22Rv1 (cell line): Measurements from ENCODE around the gene WASL.

ENCODE experiments used
- H3K27ac ChIP-seq: fragments of 450-650 bp; 2 replicates; pipeline ENCODE4 v1.5.1; 2017
- ZFX ChIP-seq: fragments of 450-650 bp; IDR thresholded peaks from 2 replicates; pipeline ENCODE4 v1.6.1; 2017; ENCODE audit warnings: antibody characterized with exemption, borderline replicate concordance
- TF ChIP-seq, protein P1 (sequence below): fragments of 450-650 bp; IDR thresholded peaks from 2 replicates; pipeline ENCODE4 v1.5.1; 2017; ENCODE audit warnings: mild to moderate bottlenecking

The WASL gene

GRCh38 chr7:123748734-123749536 is at the start of gene WASL:
Gene WASL, minus strand, starts transcription at chr7:123749003. Its CDS starts 269 bp downstream, at chr7:123748734.
- TF ChIP-seq ZFX = no peak
- TF ChIP-seq, protein P1, sequence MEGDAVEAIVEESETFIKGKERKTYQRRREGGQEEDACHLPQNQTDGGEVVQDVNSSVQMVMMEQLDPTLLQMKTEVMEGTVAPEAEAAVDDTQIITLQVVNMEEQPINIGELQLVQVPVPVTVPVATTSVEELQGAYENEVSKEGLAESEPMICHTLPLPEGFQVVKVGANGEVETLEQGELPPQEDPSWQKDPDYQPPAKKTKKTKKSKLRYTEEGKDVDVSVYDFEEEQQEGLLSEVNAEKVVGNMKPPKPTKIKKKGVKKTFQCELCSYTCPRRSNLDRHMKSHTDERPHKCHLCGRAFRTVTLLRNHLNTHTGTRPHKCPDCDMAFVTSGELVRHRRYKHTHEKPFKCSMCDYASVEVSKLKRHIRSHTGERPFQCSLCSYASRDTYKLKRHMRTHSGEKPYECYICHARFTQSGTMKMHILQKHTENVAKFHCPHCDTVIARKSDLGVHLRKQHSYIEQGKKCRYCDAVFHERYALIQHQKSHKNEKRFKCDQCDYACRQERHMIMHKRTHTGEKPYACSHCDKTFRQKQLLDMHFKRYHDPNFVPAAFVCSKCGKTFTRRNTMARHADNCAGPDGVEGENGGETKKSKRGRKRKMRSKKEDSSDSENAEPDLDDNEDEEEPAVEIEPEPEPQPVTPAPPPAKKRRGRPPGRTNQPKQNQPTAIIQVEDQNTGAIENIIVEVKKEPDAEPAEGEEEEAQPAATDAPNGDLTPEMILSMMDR = no peak; the same call in 1 of the 2 replicates
- H3K27ac ChIP-seq = peak within 1 kb of the TSS; percentile 96

DNA sequence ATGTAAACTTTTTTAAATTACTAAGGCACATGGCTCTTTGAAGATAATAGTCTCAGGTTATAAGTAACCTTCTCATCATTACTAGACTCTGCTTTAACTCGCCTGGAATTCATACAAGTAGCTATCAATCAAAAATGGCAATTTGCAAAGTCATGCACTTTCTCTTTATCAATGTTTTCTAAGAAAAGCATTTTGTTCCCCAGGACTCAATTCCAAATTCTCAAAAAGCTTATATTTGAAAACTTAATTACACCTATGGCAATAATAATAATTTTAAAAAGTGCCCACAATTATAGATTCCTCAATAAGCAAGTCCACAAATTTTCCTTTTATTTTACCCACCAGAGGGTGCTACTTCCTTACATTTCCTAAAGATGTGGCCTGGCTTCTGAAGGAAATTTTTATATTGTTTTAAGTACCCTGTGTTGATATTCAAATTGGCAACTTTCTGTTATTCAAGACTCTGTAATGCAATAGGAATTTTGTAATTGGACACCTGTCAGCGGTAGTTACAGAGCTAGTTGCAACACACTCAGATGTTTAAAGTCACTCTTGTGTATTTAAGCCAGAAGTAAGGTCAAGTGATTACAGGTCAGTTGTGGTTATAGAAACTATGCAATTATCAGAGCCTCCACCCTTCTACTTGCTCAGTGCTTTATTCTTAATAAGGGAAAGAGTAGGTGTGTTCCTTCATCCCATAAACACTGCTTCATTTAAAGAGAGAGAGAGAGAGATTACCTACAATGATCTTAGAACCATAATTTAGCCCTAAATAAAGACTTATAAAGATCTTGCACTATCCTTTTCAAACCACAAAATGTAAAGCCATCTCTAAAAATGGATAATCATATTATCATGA is 49.1 kb upstream of the WASL start:
- TF ChIP-seq, protein P1 = peak; percentile 83
- no peak for TF ChIP-seq ZFX
- H3K27ac ChIP-seq = peak overlapping the region; percentile 18

GRCh38 chr7:123796568-123796967 is 47.8 kb upstream of the WASL start:
- peak overlapping the region; percentile 62 for H3K27ac ChIP-seq
- TF ChIP-seq, protein P1 = no peak
- TF ChIP-seq ZFX = no peak

DNA sequence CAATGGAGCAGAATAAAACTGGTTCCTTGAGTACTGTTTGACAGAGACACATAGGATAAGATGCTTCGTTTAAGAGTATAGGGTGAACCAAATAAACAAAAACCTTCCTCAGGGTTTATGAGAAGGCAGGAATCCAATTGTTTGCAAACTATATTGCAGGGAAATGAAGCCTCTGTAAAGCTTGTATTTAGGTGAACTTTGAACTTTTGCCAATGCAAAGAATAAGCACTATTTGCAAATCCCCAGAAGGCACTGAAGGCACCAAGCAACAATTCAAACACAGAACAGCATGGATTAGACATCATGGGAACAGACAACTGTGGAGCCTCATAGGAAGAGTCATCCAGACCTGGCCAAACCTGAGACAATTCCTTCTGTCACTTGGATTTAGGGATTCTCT is 47.1 kb upstream of the WASL start:
- TF ChIP-seq, protein P1 = no peak
- TF ChIP-seq ZFX = no peak

DNA sequence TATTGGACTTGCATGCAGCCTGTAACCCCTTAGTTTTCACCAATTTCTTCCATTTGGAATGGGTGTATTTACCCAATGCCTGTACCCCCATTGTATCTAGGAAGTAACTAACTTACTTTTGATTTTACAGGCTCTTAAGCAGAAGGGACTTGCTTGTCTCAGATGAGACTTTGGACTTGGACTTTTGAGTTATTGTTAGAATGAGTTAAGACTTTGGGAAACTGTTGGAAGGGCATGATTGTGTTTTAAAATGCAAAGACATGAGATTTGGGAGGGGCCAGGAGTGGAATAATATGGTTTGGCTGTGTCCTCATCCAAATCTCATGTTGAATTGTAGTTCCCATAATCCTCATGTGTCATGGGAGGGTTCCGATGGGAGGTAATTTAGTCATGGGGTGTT is 46.3 kb upstream of the WASL start:
- H3K27ac ChIP-seq = peak overlapping the region; percentile 62

More for the DNA sequence above, 47.1 kb upstream of the WASL start:
- peak overlapping the region; percentile 62 for H3K27ac ChIP-seq

DNA sequence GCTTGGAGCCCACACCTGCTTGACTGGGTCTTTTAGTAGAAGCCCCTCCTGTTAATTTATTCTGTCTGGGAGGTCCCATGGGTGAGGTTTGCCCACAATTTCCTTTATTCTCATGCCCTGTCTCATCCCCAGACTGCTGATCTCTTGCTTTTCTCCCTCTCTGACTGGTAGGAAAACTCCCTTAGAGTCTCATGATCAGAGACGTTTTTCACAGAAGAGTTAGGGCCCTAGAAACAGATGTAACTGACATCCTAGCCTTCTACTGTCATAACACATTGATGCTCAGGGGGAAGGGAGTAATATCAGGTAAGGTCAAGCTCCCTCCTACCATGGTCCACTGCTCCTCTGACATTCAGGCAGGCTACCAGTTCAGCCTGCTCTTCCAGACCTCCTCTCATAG is 43.7 kb upstream of the WASL start:
- no peak overlapping the region for H3K27ac ChIP-seq
- no peak for TF ChIP-seq ZFX
- TF ChIP-seq, protein P1 = no peak

GRCh38 chr7:123791001-123791400 is 42.2 kb upstream of the WASL start:
- TF ChIP-seq, protein P1 = no peak
- no peak for TF ChIP-seq ZFX

More at GRCh38 chr7:123791001-123791400, 42.2 kb upstream of the WASL start:
- H3K27ac ChIP-seq = no peak overlapping the region
